Muscle of back (tissue), 11 donors: Measurements from ENCODE around the gene TFF1. TPM values are rescaled to one million over a fixed set of nuclear protein-coding genes. Genes with fewer than 3 reads are reported as not detected.

ENCODE experiments used
- DNase-seq, 3 donors: peaks; one replicate each; pipeline versions ENCODE4 v3.0.0 to v3.0.0-alpha.2; 2013
- polyA plus RNA-seq, 10 donors: library from polyadenylated mRNA; unstranded; fragments of 120-200 nt; gene quantifications; one replicate each; pipeline ENCODE4 v1.2.1, GENCODE V29; 2013; ENCODE audit not compliant: insufficient read length in 10 of 10

The TFF1 gene
- polyA plus RNA-seq, 10 donors: 0.48 to 0.53 TPM; not detected in 8

GRCh38 chr21:42362700-42363099 is 3.6 kb downstream of the TFF1 start:
- no peak for DNase-seq

- DNase-seq: no peak
Measured at GRCh38 chr21:42362198-42362597, 4.1 kb downstream of the TFF1 start.

DNA sequence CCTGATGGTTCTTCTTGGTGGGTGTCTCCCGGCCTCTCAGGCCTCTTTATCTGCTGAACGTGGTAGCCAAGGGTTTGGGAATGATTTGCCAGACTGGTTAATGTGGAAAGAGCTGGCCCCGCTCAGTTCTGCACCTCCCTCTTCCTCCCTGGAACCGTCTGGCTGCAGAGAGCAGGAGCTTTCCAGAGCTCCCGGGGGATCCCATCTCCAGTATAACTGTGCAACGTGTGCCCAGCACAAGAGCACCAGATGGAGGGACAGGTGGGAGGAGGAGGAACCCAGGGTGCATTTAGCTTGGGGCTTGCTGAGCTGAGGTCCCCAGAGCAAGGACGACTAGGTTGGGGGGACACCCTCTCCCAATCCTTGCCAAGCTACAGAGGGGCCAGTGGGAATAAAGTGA is 5.0 kb downstream of the TFF1 start:
- DNase-seq: no peak

- no peak for DNase-seq
Measured at GRCh38 chr21:42360317-42360716, 6.0 kb downstream of the TFF1 start.

- DNase-seq: no peak
Measured at GRCh38 chr21:42358937-42359336, 7.4 kb downstream of the TFF1 start.

- DNase-seq: no peak
Measured at GRCh38 chr21:42358261-42358660, 8.1 kb downstream of the TFF1 start.

- no peak for DNase-seq
Measured at GRCh38 chr21:42357307-42357706, 9.0 kb downstream of the TFF1 start.

DNA sequence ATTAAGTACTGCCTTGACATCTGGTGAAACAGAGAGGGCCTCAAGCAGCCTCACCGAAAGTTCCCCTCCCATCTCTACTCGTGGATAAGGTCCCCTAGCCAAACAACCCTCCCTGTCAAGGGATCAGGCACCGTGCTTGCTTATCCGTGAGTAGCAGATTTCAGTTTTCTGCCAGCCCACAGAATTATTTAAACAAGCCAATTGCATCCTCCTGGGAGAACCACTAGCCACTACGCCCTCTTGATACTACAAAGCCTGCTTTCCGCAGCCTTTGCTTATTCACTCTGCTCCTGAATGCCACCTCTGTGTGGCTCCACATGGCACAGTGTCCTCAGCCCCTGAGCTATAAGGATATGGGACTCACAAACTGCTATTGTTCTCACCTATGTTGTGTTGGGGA is 9.7 kb downstream of the TFF1 start:
- DNase-seq: no peak

GRCh38 chr21:42356046-42356445 is 10.3 kb downstream of the TFF1 start:
- DNase-seq: no peak

DNA sequence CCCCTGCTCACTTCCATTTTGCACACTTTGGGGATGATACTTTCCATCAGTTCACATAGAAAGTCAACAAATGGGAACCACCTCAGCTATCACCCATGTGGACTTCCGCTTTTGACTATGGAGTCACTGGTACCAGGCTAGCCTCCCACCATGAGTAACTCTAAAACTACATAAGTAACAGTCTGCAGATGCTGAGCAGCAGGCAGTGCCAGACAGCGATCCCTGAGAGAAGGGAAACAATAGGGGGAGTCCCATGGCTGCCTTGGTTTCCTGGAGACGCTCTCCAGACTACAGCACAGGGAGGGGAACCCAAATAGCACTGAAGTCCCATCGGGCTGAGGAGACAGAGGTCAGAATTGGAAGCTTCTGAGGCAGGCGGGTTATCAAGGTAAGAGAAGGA is 12.7 kb downstream of the TFF1 start:
- DNase-seq: no peak

DNA sequence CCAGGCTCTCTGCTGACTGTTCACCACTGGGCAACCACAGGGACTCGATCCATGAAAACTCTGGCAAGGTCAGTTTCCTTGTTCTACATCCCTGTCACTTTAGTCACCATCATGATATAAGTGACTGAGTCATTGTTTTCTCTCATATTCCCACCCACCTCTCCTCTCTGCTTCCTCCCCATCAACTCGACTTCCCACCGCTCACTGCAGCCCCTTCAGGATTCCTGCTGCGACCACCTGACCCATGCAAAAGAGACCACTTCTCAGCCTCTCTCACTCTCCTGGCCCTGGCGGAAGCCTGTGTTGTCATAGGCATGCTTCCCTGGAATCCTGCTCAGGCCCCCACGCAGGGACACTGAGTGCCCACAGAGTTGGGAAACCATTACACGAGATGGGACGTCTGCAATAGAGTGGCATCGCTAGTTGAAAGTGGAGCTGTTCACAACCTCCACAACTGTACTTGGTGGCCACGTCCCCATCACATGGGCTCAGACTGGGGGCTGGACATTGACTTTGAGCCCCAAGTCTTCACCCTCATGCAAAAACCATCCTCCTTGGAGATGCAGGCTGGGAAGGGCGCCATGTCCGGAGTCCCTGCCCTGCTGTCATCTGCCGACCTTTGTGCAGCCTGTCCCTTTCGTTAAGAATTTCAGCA is 13.8 kb downstream of the TFF1 start:
- no peak for DNase-seq

GRCh38 chr21:42351626-42352440 is 14.5 kb downstream of the TFF1 start:
- no peak for DNase-seq

- DNase-seq: no peak
Measured at GRCh38 chr21:42350927-42351426, 15.4 kb downstream of the TFF1 start, which contains the start of gene TFF2. Gene TFF2, minus strand, starts transcription at chr21:42350994. Its CDS starts 37 bp downstream, at chr21:42350957.

- no peak for DNase-seq
Measured at GRCh38 chr21:42350318-42350910, 15.9 kb downstream of the TFF1 start.

GRCh38 chr21:42349420-42350317 is 16.7 kb downstream of the TFF1 start:
- no peak for DNase-seq

DNA sequence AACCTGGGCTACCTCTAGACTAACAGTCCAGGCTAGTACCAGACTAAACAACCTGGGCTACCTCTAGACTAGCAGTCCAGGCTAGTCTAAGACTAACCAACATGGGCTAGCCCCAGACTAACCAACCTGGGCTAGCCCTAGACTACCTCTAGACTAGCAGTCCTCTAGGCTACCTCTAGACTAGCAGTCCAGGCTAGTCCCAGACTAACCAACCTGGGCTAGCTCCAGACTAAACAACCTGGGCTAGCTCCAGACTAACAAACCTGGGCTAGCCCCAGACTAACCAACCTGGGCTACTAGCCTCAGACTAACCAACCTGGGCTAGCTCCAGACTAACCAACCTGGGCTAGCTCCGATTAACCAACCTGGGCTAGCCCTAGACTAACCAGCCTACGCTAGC is 17.6 kb downstream of the TFF1 start:
- DNase-seq: no peak

DNA sequence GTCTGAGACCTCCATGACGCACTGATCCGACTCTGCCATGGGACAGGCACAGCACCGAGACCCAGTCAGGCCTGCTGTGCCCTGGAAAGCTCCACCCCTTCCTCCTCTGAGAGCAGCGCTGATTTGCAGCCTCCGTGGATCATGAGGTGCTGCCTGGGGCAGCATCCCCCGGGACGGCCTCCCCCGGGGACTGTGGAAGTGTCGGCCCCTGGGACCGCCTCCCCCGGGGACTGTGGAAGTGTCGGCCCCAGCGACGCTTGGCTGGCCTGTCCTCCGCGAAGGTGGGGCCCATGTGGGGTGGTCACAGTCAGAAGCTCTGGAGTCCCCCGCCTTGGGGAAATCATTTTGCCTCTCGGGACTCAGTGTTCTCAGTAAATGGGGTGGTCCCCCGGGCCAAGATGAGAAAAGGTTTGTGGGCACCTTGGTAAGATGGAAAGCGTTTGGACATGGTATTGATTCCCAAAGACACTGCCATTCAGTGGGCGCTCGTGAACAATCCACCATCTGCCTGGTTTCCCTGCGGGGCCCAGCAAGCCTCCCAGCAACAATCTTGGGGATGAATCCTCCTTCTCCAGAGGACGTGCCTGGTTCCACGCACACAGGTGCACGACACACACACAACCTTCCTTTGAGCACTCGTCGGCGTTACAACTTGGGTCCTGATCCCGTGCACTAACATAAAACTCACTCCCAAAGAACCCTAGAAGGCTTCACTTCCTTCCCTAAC is 18.6 kb downstream of the TFF1 start:
- DNase-seq: no peak

- no peak for DNase-seq
Measured at GRCh38 chr21:42346866-42347600, 19.3 kb downstream of the TFF1 start.

DNA sequence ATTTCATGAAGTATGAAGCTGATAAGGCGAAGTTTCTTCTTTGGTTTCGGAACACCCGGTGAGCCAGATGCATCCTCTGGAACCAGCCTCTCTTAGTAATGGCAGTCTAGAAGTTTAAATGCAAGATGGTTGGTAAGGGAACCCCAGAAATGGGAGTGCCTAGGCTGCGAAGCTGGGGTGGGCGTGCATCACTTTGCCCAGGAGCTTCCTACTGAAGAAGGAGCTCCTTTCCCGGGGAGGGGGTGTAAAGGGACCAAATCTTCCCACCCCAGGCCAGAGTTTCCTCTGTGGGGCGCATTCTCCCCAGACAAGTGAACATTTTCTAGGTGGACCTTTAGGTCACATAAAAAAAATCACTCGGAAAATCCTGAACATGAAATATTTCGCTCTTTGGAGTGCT is 19.9 kb downstream of the TFF1 start:
- no peak for DNase-seq

DNA sequence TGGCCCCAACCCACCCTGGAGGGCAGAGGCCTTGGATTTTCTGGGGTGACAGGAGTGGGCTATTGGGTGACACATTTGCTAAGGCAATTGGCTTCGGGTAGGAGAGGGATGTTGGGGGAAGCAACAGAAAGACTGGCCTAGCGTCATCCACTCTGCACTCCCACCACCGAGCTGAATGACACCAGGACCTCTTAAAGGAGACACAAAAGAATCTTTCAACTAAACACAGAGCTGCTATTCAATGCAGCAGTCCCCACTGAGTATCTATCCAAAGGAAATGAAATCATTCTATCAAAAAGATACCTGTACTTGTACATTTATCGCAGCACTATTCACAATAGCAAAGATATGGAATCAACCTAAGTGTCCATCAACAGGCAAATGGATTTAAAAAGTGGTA is 21.7 kb downstream of the TFF1 start:
- DNase-seq: no peak
